GM23248 (cell line): ENCODE measurements around the gene STMND1. TPM values are rescaled to one million over a fixed set of nuclear protein-coding genes. Genes with fewer than 3 reads are reported as not detected.
A peak's percentile ranks its signal among the peaks of the same experiment; 100 is the strongest.

ENCODE experiments used
- DNase-seq: peaks from one replicate; pipeline ENCODE4 v3.0.0-alpha.2; 2015
- H2AFZ ChIP-seq: fragments of 200-600 bp; sonication (generic); 2 replicates; pipeline ENCODE4 v1.6.1; 2016; ENCODE audit warnings: antibody characterized with exemption
- H3F3A ChIP-seq: fragments of 200-600 bp; sonication (generic); 2 replicates; pipeline ENCODE4 v1.6.1; 2016; ENCODE audit warnings: mild to moderate bottlenecking, antibody characterized with exemption, mixed run types; ENCODE audit not compliant: insufficient read depth
- H3K27ac ChIP-seq: fragments of 200-600 bp; sonication (generic); 2 replicates; pipeline ENCODE4 v1.5.1; 2016; ENCODE audit warnings: mild to moderate bottlenecking
- H3K27me3 ChIP-seq: fragments of 200-600 bp; sonication (generic); replicated peaks from 2 replicates; pipeline ENCODE4 v1.6.1; 2016; ENCODE audit warnings: mild to moderate bottlenecking; ENCODE audit not compliant: insufficient read depth
- H3K36me3 ChIP-seq: fragments of 200-600 bp; sonication (generic); 2 replicates; pipeline ENCODE4 v1.6.1; 2016; ENCODE audit warnings: low read depth, mild to moderate bottlenecking
- H3K4me1 ChIP-seq: fragments of 200-600 bp; sonication (generic); 2 replicates; pipeline ENCODE4 v1.6.1; 2016; ENCODE audit warnings: mild to moderate bottlenecking; ENCODE audit not compliant: insufficient read depth
- H3K4me2 ChIP-seq: fragments of 200-600 bp; sonication (generic); one replicate; pipeline ENCODE4 v1.6.1; 2016; ENCODE audit warnings: mild to moderate bottlenecking; ENCODE audit not compliant: unreplicated experiment
- H3K4me3 ChIP-seq: fragments of 200-600 bp; sonication (generic); 2 replicates; pipeline ENCODE4 v1.5.1; 2016; ENCODE audit warnings: mild to moderate bottlenecking
- H3K79me2 ChIP-seq: fragments of 200-600 bp; sonication (generic); 2 replicates; pipeline ENCODE4 v1.6.1; 2016; ENCODE audit warnings: mild to moderate bottlenecking; ENCODE audit not compliant: insufficient read depth
- H3K9ac ChIP-seq: fragments of 200-600 bp; sonication (generic); 2 replicates; pipeline ENCODE4 v1.6.1; 2016; ENCODE audit warnings: mild to moderate bottlenecking
- H3K9me2 ChIP-seq: fragments of 200-600 bp; sonication (generic); 2 replicates; pipeline ENCODE4 v1.6.1; 2016; ENCODE audit warnings: mixed run types, mild to moderate bottlenecking, moderate library complexity; ENCODE audit not compliant: insufficient read depth
- H3K9me3 ChIP-seq: fragments of 200-600 bp; sonication (generic); one replicate; pipeline ENCODE4 v1.6.1; 2017; ENCODE audit warnings: low read depth
- H4K20me1 ChIP-seq: fragments of 200-600 bp; sonication (generic); 2 replicates; pipeline ENCODE4 v1.6.0; 2016; ENCODE audit not compliant: insufficient read depth
- EZH2 ChIP-seq: fragments of 200-600 bp; sonication (generic); IDR thresholded peaks from 2 replicates; pipeline ENCODE4 v1.6.1; 2018; ENCODE audit warnings: antibody characterized with exemption, mild to moderate bottlenecking; ENCODE audit not compliant: insufficient read depth, poor library complexity, severe bottlenecking
- EZH2phosphoT487 ChIP-seq: fragments of 200-600 bp; sonication (generic); IDR thresholded peaks from 2 replicates; pipeline ENCODE4 v1.6.1; 2018; ENCODE audit warnings: antibody characterized with exemption, moderate library complexity, mild to moderate bottlenecking, low read depth; ENCODE audit not compliant: insufficient read depth
- WGBS, 2 experiments: methylation state at CpG; one replicate each; pipeline ENCODE4 v1.1.6; 2015 to 2017; ENCODE audit warnings: low lambda C conversion rate in 2 of 2, low coverage in 1 of 2; ENCODE audit errors: missing lambda C conversion rate in 2 of 2; 5-methylcytosine and 5-hydroxymethylcytosine counted together
- in situ Hi-C: fragments of 300-500 bp; cut with MboI; formaldehyde crosslinking; loops from 2 replicates; pipeline ENCODE4 v1.15.0; 2020
- polyA plus RNA-seq: library from polyadenylated mRNA; unstranded; fragments of >200 nt; fragmentation: Nextera tagmentation; extraction: Ambion mirVana; gene quantifications from 2 replicates; pipeline ENCODE4 v1.2.1, GENCODE V29; 2016
- total RNA-seq: library from RNA; depleted of rRNA; stranded (reverse); fragments of >200 nt; shearing (Covaris generic); gene quantifications from 2 replicates; pipeline ENCODE4 v1.2.3, GENCODE V29; 2014; rRNA removed

STMND1 gene
- total RNA-seq (not detected in 2 replicates), polyA plus RNA-seq (not detected in 2 replicates)

GRCh38 chr6:17101422-17102257, at the start of gene STMND1:
TSS of gene STMND1 (plus strand) at chr6:17102050. CDS start at chr6:17102258, 208 bp downstream.
- in situ Hi-C loops, result no loop called here
- Histone ChIP-seq H3K27me3 (peaks cover 26% of the 10 kb centered on the region), H3K27ac (no peak within 1 kb of the TSS), H4K20me1 (no peaks in the 10 kb centered on the region), H3K4me1 (0 out of 2 replicates have a peak, but pooled peaks cover 8% of the 10 kb centered on the region), H2AFZ (peak within 1 kb of the TSS; percentile 70), H3F3A (no peaks in the 10 kb centered on the region), H3K36me3 (no peaks in the 10 kb centered on the region), H3K4me3 (peak within 1 kb of the TSS; percentile 70), H3K4me2 (peak within 1 kb of the TSS; percentile 98), H3K9ac (0 out of 2 replicates have a peak within 1 kb of the TSS, but pooled peaks have one; percentile 13), H3K9me2 (no peaks in the 10 kb centered on the region), H3K9me3 (no peaks in the 10 kb centered on the region), H3K79me2 (no peaks in the 10 kb centered on the region)
- WGBS, 2 experiments, result 3 to 4% methylated on average over 57 of the region's 57 CpGs
- TF ChIP-seq EZH2phosphoT487, result 0 out of 2 replicates have a peak, but pooled peaks have one; percentile 41
- TF ChIP-seq EZH2, result peak; percentile 52
- peak; percentile 66 for DNase-seq

DNA sequence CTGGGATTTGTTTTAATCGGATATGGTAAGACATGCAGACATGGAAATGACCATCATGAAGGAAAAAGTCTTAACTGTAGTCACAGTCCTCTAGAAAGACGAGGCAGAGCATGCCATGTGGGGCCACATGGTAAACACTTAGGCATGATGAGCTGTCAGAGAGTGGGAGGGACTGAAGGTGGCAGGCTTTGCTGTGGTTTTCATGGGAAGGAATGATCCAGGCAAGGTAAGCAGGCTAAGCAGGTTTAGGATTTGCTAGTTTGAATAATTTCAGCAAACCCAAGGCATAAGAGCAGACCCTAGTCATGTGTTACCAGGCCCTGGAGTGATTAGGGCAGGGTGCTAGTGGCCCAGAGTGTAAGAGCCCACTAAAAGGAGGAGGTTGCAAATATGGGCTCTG, 47.2 kb upstream of the STMND1 start:
- no peaks in the 10 kb centered on the region for H3K36me3 ChIP-seq
- H4K20me1 ChIP-seq, result no peaks in the 10 kb centered on the region
- TF ChIP-seq EZH2phosphoT487, result no peak
- no peak for TF ChIP-seq EZH2
- DNase-seq, result no peak
- no peaks in the 10 kb centered on the region for H3K9me3 ChIP-seq
- peaks cover 6% of the 10 kb centered on the region; the same call in 1 of the 2 replicates for H3K4me1 ChIP-seq
- H2AFZ ChIP-seq, result no peak overlapping the region
- H3K27me3 ChIP-seq, result no peaks in the 10 kb centered on the region
- no peak overlapping the region for H3K4me3 ChIP-seq
- no peaks in the 10 kb centered on the region for H3F3A ChIP-seq
- H3K27ac ChIP-seq, result no peak overlapping the region
- H3K9ac ChIP-seq, result no peak overlapping the region
- H3K4me2 ChIP-seq, result no peak overlapping the region
- 75 to 84% methylated on average over 2 of the region's 2 CpGs for WGBS, 2 experiments
- no peaks in the 10 kb centered on the region; the same call in 1 of the 2 replicates for H3K9me2 ChIP-seq
- H3K79me2 ChIP-seq, result no peaks in the 10 kb centered on the region
- in situ Hi-C loops, result no loop called here

- no peaks in the 10 kb centered on the region for H3K36me3 ChIP-seq
- TF ChIP-seq EZH2 (no peak), EZH2phosphoT487 (no peak)
- no peak overlapping the region for H3K4me2 ChIP-seq
- H3F3A ChIP-seq, result no peaks in the 10 kb centered on the region
- no peaks in the 10 kb centered on the region for H3K27me3 ChIP-seq
- no peaks in the 10 kb centered on the region for H3K79me2 ChIP-seq
- no peak overlapping the region for H3K27ac ChIP-seq
- no peak overlapping the region for H3K9ac ChIP-seq
- no peak overlapping the region for H3K4me3 ChIP-seq
- in situ Hi-C loops, result no loop called here
- 0 to 6% methylated on average over 2 of the region's 2 CpGs for WGBS, 2 experiments
- no peaks in the 10 kb centered on the region for H4K20me1 ChIP-seq
- 0 out of 2 replicates have a peak, but pooled peaks cover under 1% of the 10 kb centered on the region for H3K9me2 ChIP-seq
- no peaks in the 10 kb centered on the region for H3K9me3 ChIP-seq
- H3K4me1 ChIP-seq, result peaks cover 6% of the 10 kb centered on the region; the same call in 1 of the 2 replicates
- no peak overlapping the region for H2AFZ ChIP-seq
- peak; percentile 53 for DNase-seq
Observed at GRCh38 chr6:17057322-17057721, 44.5 kb upstream of the STMND1 start.

GRCh38 chr6:17058550-17058949, 43.3 kb upstream of the STMND1 start:
- no peak for DNase-seq
- Histone ChIP-seq H3K4me3 (no peak overlapping the region), H3K9me3 (no peaks in the 10 kb centered on the region), H4K20me1 (no peaks in the 10 kb centered on the region), H3K9ac (no peak overlapping the region), H2AFZ (no peak overlapping the region), H3K27ac (no peak overlapping the region), H3F3A (no peaks in the 10 kb centered on the region), H3K4me2 (no peak overlapping the region), H3K27me3 (no peaks in the 10 kb centered on the region), H3K36me3 (no peaks in the 10 kb centered on the region), H3K9me2 (0 out of 2 replicates have a peak, but pooled peaks cover 3% of the 10 kb centered on the region), H3K4me1 (peaks cover 6% of the 10 kb centered on the region; the same call in 1 of the 2 replicates), H3K79me2 (no peaks in the 10 kb centered on the region)
- TF ChIP-seq EZH2phosphoT487, result no peak
- no peak for TF ChIP-seq EZH2
- WGBS, 2 experiments, result 81 to 83% methylated on average over 2 of the region's 2 CpGs
- in situ Hi-C loops, result no loop called here
